Measurements from ENCODE around the gene TSHZ2. TPM values are rescaled to one million over a fixed set of nuclear protein-coding genes. Genes with fewer than 3 reads are reported as not detected.
"Not testable (repeated sequence)": the region's sequence is repeated elsewhere in the genome, so short reads cannot be mapped to it uniquely, and the experiment has no call there.

Gene TSHZ2
- polyA plus RNA-seq, 3 donors, result 12.5 to 13.9 (median 13.7) TPM

DNA sequence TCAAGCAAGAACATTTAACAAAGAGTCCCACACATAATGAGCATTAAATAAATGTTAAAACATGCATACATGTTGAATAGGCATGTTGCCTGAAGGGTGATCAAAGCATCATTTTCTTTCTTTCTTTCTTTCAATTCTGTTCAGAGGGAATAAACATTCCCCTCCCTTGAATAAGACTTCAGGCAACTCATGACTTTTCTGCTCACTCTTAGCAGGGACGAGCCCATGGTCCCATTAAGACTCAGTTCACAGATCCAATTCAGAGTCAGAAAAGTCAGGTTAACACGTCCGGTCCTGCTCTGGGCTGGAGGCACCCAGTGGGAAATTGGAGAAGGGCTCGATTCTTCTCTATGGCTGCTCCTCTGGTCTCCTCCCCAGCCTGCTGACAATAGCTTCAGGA is 439.7 kb downstream of the TSHZ2 start:
- no peak for DNase-seq

DNA sequence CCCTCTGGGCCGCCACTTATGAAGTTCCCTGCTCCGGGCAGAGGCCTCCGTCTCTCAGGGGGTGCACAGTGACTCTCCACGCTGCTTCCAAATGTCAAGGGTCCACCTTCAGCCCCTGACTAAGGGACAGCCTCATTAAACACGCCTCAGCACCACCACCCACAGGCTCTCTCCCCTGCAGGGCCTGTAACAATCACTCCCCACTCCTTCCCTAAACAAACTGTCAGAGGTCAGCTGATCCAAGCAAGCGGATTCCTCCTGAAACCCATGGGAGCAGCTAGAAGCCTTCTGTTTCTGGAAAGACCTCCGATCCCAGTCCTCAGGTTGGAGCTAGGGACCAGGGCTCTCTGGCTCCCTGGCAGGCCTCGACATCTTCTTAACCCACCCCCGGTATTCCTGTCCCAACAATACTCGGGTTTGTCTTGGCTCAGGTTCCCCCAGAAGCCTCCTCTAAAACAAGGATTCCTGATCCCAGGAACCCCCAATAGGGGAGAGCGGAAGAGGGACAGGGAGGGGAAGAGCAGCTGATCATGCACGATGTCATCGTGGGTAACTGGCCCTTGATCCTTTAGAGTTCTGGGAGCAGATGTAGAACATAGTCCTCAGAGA is 440.5 kb downstream of the TSHZ2 start:
- no peak for DNase-seq

DNA sequence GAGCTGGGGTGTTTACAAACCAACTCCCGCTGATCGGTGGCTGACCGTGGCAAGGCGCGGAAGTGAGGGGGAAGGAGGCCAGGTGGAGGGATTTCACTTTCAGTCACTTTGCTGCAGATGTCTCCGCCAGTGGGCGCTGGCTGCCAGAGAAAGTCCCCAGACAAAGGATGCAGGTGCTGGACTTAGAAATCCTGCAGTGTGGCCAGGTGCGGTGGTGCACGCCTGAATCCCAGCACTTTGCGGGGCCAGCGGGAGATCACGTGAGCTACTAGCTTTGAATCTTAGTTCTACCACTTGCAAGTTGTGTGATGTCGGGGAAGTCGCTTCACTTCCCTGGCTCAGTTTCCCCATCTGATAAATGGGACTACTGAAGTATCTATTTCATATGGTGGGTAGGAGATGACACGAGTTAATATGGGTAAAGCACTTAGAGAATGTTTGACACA is 441.1 kb downstream of the TSHZ2 start:
- DNase-seq, result peak; percentile 68

DNA sequence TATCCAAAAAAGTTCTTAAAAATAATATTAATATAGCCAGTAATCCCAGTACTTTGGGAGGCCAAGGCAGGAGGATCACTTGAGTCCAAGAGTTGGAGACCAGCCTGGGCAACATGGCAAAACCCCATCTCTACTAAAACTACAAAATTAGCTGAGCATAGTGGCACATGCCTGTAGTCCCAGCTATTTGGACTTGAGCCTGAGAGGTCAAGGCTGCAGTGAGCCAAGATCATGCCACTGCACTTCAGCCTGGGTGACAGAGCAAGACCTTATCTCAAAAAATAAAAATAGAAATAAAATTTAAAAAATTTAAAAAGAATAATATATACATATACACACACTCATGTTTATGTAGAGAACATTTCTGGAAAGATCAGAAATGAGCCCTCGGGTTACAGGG is 441.7 kb downstream of the TSHZ2 start:
- DNase-seq, result not testable (repeated sequence)

DNA sequence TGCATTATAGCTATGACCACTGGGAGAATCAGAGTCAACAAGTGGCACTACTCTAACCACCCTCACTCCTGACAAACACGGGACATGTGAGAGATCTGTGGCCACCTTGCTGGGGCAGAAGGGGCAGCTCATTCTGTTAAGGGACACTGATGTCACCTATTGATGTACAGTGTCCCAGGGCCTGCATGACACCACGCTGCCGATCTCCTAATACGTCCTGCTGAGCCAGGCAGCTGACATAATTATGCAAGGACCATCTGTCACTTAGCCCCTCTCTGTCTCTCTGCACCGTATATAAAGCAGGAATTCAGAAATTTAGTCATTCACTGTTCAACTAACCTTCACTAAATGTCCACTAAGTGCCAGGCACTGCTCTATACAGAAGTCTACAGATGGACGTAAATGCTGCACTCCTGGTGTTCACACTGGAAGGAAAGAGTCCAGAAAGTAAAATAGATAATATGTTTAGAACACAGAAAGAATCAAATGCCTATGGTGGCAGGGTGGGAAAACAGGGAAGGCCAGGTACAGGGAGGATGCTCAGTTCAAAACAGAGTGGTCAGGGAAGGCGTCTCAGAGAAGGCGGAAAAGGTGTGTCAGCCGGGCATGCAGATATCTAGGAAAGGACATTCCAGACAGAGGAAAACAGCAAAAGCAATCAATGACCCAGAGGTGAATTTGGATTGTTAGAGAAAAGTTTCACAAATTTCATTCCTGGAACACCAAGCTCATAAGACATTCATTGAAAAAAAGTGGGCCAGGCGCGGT is 447.7 kb downstream of the TSHZ2 start:
- no peak for DNase-seq

DNA sequence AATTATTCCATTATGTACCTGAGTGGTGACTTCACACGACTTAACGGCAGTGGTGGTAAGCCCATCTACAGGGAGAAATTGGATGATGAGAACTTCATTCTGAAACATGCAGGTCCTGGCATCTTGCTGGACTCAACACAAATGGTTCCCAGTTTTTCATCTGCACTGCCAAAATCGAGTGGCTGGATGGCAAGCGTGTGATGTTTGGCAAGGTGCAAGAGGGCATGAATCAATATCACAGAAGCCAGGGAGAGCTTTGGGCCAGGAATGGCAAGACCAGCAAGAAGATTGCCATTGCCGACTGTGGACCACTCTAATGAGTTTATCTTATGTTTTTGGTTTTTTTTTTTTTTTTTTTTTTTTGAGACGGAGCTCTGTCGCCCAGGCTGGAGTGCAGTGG is 449.2 kb downstream of the TSHZ2 start:
- no peak for DNase-seq

DNA sequence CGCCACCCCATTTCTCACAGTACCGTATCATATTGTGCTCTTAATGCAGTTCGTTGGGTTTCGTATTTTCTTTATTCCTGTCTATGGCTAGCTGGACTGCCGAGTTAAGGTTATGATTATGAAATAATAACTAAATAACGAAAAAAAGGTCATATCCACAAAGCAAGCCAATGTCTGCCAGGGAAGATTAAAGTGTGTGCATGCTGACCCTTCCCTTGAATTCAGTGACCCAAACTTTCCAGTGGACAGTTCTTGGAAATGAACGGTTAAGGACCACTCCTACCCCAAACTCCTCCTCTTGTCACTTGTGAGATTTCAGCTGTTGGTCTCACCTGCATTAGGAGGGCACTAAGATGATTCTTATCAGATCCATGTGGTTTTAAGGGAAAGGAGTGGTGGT is 449.9 kb downstream of the TSHZ2 start:
- no peak for DNase-seq

DNA sequence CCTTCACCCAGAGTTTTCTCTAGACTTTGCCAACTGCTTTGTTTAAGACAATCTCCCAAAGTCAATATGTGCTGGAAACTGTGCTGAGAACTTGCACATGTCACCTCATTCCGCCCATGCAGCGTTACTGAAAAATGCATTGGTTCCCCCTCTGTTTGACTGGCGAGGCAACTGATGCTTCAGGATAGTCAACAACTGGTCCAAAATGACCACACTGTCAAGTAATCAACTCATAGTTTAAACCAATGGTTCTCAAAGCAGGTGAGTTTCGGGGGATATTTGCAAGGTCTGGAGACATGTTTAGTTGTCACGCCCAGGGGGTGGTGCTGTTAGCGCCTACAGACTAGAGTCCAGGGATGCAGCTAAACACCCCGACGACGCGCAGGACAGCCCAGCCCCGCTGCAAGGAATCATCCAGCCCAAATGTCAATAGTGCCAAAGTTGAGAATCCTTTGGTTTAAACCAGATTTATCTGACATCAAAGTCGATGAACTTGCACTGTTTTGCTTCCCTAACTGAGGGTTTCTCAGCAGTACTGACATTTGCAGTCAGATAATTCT is 451.5 kb downstream of the TSHZ2 start:
- DNase-seq, result no peak

DNA sequence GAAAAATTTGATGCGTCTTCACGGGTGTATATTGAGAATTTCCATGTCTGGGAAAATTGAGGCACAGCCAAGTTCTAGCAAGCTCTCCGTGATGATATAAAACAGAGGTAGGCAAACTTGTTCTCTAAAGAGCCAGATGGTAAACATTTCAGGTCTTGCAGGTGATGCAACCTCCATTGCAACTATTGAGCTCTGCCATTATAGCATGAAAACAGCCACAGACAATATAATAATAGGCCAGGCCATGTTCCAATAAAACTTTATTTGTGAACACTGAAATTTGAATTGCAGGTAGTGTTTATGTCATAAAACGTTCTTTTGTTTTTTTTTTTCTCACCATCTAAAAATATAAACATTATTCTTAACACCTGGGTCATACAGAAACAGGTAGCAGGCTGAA is 453.3 kb downstream of the TSHZ2 start:
- no peak for DNase-seq

DNA sequence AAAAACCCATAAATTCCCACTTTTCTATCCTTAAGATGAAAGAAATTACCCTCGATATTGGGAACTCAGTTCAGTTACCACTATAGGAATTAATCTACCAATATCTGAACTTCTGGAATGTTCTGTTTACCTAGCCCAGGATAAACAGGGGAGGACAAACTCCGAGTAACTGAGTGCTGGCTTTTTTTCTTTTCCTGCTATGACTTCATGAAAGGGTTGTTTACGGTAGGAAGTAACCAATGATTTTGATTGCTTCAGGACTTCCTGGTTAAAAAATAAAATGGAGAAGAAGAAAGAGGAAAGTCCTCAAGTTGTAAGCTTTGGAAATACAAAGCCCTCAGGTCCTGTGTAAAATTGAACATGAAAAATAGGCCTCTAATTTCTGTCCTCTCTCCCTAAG is 453.8 kb downstream of the TSHZ2 start:
- DNase-seq, result no peak

DNA sequence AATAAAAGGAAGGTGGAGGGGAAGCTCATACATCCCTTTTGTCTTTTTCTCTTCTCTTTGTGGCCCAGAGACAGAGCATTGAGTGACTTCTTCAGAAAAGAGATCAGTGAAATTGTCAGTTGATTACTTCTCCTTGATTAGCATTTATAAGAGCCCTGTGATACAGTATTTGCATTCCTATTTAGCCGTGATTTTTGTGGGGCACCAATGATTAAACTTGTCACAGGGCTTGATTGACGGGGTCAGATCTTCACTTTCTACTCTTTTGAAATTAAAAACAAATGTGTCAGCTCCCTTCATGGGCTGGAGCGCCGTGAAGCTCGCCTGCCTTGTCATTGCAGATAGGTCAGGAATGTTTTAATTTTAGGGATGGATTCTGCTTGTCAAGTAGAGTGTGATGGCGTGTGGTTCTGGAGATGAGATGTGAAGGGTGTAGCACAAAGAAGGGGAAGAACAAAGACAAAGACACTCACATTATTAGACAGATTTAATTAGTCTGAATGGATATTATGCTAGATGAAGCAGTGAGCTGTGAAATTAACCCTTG is 454.7 kb downstream of the TSHZ2 start:
- no peak for DNase-seq

DNA sequence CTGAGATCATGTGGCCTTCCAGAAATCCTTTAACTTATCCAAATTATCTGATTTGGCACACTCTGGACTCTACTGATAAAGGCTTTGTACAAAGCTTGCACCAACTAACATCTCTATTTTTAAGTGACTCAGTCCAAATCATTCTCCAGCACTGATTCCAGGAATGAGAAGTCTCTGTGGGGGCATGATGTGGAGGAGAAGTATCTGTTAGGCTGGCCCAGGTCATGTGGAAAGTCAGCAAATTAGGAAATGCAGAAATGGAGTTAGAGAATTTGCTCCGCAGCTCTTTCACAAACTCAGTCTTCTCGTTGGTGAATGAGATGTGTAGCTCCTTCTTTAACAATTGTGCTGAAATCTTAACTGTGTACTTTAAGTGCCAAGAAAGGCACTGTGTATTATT is 455.8 kb downstream of the TSHZ2 start:
- no peak for DNase-seq

DNA sequence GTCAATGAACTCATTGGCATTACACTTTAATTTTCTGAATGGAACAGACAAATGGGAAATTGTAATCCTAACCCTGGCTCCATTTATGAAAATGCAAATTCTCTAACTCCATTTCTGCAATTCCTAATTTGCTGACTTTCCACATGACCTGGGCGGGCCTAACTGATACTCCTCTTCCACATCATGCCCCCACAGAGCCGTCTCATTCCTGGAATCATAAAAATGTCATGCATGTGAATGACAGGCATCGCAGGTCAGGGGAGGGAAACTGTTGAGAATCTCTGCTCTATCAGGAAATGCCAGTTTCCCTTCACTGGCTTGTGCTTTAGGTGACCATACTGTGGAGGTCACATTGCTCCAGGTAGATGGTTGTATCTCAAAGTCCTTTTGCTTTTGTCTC is 456.4 kb downstream of the TSHZ2 start:
- no peak for DNase-seq

DNA sequence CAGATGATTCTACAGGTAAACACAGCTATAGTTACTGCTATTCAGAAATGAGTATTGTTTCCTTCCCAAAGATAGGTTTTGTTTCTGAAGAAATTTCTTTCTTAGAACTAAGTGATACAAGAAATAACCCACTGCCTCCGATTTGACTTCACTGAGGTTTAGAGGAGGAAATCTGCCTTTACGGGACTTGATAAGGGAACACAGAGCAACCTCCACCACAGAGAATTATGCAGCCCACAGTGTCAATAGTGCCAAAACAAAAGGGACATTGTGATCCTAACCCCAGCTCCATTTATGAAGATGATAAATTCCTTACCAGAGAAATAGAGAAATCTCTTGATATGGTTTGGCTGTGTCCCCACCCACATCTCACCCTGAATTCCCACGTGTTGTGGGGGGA is 456.8 kb downstream of the TSHZ2 start:
- no peak for DNase-seq

DNA sequence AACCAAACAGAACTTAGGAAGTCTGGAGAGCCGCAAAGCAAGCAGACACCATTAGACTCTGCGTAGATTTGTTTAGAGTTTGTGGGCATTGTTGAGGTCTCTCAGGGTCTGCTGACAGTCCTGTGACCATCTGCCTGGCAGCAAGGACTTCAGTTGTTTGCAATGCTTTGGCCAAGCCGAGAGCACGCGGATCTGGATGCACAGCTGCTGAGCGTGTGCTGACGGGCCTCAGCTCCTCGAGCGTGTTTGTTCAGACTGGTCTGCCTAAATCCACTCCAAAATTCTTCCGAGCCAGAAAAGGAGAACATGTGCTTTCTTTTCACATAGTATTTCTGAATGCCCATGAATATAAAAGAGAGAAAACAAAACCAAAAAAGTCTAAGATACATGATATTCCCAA is 462.5 kb downstream of the TSHZ2 start:
- no peak for DNase-seq

DNA sequence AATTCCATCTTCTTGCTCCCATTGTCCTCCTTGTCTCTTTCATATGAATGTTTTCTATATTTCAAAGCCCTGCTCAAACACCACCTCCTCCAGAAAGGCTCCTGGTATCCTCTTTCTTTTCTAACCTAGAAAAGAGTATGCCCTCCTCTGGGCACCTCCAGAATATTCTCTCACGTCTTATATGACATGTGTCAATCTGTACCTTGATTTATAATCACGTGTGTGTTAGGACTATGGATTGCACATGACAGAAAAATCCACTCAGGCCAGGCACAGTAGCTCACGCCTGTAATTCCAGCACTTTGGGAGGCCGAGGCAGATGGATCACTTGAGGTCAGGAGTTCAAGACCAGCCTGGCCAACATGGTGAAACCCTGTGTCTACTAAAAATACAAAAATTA is 464.8 kb downstream of the TSHZ2 start:
- DNase-seq, result not testable (repeated sequence)

DNA sequence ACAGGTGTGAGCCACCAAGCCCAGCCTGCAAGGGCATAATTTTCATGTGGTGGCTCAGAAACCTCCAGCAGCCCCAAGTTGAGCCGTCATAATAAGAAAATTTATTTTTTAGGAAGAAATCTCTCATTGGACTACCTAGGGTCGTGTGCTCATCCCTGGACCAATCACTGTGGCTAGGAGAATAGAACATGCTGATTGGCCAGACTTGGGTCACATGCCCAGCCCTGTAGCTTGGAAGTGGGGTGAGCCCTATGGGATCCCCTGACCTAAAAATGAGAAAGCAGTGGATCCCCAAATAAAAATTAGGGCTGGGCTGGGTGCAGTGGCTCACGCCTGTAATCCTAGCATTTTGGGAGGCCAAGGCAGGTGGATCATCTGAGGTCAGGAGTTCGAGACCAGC is 466.2 kb downstream of the TSHZ2 start:
- DNase-seq, result no peak

DNA sequence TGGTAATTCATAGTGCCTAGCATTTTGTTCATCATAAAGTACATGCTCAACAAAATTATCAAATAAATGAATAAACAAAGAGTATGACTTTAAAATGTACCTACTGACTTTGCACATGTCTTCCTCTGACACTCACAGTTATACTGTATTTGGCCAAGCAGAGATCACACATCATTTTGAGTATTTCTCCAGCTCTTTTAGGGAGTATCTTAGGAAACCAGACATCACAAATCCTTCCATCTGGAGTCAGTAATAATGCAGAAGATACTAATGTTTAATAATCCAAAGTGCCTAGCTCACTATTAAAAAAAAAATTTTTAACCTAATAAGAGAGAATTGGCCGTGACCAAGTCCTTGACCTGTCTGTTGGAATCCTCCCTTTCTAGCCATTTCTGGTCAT is 466.9 kb downstream of the TSHZ2 start:
- DNase-seq, result no peak

DNA sequence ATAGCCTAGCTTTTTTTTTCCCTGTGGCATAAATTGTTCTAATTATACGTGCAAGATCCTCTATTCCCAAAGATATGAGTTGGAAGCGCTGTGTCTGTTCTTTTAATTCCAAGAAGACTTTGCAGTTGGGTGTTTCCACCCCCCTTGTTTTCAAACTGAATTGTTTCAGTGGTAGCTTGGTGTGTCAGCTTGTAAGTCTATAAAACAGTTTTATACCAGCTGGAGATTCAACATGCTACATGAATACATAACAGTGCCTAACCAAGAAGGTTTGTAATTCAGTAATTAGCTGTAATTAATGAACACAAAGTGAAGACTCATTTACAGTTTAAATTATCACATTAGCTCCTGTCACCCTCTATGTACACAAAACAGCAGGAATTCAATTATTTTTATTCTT is 467.5 kb downstream of the TSHZ2 start:
- DNase-seq, result peak; percentile 12

DNA sequence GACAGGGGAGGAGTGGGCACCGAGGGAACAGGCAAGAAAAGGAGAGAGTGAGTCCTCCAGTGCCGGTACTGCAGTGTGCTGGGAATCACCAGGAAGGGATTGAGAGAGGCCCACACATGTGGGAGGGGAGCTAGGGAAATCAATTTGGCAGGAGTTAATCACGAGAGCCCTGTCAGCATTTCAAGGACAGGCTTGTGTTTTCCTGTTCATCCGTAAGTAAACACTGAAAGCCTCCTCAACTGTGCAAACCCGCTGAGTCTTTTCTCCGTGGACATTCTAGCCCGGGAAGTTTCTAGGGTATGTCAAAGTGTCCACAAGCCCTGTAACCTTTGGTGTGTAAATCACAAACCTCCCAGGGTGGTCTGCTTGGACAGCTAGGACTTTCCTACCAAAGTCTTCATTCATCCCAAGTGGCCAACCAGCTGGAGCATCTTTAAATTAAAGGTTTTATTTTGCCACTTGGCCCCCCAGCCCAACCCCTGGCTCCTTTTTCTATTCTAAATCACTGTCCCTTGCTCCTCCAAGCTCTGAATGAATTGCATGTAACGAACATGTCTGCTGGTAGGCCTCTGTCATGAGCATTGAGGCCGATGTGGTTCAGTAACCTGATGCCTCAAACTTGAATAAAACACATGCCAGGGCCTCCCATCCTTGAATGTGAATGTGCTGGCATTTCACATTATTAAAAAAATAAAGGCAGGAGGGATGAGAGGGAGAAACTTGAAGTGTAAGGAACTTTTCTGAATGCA is 472.4 kb downstream of the TSHZ2 start:
- peak; percentile 95 for DNase-seq

DNA sequence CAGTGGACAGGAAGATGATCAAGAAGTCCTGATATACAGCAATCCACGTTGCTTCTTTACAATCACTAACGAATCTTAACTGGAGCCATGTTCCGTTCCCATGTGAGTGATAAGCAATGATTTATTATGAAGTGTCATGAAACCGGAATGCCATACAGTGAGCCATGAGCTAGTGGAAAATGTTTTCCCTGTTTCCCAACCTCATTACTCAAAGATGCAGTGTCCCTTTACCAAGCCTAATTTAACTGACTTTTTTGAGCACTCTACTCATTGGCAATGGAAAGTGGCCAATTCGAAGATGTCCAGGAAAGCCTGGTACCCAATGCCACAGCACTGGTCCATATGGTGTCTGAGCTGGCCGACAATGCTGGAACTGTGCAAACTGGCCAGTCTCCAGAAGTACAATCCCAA is 473.2 kb downstream of the TSHZ2 start:
- peak; percentile 51 for DNase-seq

DNA sequence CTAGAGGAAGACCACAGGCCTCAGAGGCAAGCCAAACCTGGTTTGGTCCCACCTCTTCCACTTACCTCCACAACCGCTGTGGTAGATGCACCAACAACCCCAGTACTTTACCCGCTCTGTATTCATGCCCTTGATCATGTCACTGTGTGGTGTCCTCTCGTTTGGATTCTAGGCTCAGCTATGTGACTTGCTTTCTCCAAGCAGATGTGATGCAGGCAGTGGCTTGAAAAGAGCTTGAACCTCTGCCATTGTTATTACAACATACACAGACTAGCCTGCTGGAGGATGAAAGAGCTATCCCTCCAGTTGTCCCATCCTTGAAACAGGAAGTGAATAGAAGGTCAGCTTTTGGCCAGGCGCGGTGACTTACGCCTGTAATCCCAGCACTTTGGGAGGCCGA is 473.8 kb downstream of the TSHZ2 start:
- no peak for DNase-seq

DNA sequence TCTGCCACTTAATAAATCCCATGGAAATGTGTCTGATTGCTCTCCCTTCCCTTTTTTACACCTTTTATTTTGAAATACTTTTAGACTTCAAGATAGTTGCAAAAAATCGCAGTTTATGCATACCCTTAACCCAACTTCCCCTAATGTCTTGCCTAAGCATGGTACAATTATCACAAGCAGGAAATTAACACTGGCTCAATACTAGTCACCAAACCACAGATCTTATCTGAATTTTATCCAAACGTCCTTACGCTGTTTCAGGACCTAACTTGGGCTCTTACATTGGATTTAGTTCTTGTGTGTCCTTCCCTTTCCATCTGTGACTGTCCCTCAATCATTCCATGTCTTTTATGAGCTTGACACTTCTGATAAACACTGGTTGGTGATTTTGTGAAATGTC is 475.2 kb downstream of the TSHZ2 start:
- DNase-seq, result no peak
